Esophagus squamous epithelium (tissue), 4 donors: ENCODE measurements around the gene MAPK12.

Experiments
- POLR2A ChIP-seq, 4 donors: fragments of 450-650 bp; IDR thresholded peaks; one replicate each; pipeline ENCODE4 v1.6.1; 2017; ENCODE audit warnings: antibody characterized with exemption in 4 of 4, mild to moderate bottlenecking in 4 of 4, moderate library complexity in 3 of 4
- TF ChIP-seq, protein P1 (sequence below), 6 experiments: fragments of 450-650 bp in 4 of 6; fragments of 200-600 bp in 2 of 6; sonication (generic) in 2 of 6; IDR thresholded peaks; one replicate each; pipeline ENCODE4 v1.5.1; 2016 to 2019; ENCODE audit warnings: antibody characterized with exemption in 6 of 6, mild to moderate bottlenecking in 4 of 6, moderate library complexity in 4 of 6

DNA sequence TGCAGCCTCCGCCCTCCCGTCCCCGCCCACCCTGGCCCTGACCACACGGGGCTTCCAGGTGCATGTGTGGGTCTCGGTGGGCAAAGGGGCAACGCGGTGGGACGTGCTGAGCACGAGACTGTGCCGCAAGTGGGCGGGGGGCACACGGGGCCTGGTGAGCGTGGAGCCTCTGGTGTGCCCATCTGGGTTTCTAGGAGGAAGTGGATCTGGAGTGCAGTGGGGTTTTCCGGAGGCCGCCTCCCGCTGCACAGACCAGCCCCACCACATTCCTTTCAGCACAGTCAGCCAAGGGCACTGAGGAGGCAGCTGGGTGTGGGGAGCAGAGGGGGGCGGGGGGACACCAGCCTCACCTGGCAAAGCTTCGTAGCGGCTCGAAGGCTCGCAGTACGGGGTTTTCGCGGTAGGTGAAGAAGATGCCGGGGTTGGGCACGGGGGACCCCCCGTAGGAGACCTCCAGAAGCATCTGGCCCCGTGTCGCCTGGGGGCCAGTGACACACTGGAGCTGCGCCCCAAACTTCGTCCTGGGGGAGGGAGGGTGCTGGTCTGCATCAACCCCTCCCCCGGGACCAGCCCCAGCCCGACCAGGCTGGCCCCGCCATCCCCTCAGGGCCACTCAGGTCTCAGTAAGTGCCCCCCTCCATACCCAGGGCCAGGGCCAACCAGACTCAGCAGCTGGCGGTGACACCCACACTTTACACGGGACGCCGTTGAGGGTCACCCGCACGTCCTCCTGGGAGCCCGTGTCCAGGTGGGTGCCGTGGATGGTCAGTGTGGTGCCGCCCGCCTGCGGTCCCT lies 21.1 kb upstream of the MAPK12 start:
- TF ChIP-seq, protein P1, sequence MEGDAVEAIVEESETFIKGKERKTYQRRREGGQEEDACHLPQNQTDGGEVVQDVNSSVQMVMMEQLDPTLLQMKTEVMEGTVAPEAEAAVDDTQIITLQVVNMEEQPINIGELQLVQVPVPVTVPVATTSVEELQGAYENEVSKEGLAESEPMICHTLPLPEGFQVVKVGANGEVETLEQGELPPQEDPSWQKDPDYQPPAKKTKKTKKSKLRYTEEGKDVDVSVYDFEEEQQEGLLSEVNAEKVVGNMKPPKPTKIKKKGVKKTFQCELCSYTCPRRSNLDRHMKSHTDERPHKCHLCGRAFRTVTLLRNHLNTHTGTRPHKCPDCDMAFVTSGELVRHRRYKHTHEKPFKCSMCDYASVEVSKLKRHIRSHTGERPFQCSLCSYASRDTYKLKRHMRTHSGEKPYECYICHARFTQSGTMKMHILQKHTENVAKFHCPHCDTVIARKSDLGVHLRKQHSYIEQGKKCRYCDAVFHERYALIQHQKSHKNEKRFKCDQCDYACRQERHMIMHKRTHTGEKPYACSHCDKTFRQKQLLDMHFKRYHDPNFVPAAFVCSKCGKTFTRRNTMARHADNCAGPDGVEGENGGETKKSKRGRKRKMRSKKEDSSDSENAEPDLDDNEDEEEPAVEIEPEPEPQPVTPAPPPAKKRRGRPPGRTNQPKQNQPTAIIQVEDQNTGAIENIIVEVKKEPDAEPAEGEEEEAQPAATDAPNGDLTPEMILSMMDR (IDR thresholded peaks at IDR 0.05), result peak in 1 of 6 experiments; percentile 4
- TF ChIP-seq POLR2A (IDR thresholded peaks at IDR 0.05), result peak in 1 of 4 donors; percentile 14
